Right forelimb (tissue), 1 donor: ENCODE results near the gene KIAA0319L.
"Not testable (repeated sequence)": the region's sequence is repeated elsewhere in the genome, so short reads cannot be mapped to it uniquely, and the experiment has no call there.

Experiments used
- DNase-seq: peaks from one replicate; pipeline ENCODE4 v3.0.0-alpha.2; 2018

Gene KIAA0319L

GRCh38 chr1:35580949-35581388 lies 23.8 kb upstream of the KIAA0319L start:
- DNase-seq = no peak

DNA sequence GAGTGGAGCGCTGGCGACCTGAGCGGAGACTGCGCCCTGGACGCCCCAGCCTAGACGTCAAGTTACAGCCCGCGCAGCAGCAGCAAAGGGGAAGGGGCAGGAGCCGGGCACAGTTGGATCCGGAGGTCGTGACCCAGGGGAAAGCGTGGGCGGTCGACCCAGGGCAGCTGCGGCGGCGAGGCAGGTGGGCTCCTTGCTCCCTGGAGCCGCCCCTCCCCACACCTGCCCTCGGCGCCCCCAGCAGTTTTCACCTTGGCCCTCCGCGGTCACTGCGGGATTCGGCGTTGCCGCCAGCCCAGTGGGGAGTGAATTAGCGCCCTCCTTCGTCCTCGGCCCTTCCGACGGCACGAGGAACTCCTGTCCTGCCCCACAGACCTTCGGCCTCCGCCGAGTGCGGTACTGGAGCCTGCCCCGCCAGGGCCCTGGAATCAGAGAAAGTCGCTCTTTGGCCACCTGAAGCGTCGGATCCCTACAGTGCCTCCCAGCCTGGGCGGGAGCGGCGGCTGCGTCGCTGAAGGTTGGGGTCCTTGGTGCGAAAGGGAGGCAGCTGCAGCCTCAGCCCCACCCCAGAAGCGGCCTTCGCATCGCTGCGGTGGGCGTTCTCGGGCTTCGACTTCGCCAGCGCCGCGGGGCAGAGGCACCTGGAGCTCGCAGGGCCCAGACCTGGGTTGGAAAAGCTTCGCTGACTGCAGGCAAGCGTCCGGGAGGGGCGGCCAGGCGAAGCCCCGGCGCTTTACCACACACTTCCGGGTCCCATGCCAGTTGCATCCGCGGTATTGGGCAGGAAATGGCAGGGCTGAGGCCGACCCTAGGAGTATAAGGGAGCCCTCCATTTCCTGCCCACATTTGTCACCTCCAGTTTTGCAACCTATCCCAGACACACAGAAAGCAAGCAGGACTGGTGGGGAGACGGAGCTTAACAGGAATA lies 20.1 kb upstream of the KIAA0319L start:
- no peak for DNase-seq

DNA sequence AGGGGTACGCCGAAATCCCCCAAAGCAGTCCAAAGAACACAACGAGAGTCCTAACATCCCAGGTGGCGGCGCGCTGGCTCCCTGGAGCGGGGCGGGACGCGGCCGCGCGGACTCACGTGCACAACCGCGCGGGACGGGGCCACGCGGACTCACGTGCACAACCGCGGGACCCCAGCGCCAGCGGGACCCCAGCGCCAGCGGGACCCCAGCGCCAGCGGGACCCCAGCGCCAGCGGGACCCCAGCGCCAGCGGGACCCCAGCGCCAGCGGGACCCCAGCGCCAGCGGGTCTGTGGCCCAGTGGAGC lies 19.5 kb upstream of the KIAA0319L start:
- not testable (repeated sequence) for DNase-seq

GRCh38 chr1:35576061-35576765 lies 19.0 kb upstream of the KIAA0319L start:
- no peak for DNase-seq

GRCh38 chr1:35575416-35575958 lies 18.3 kb upstream of the KIAA0319L start:
- DNase-seq = no peak

DNA sequence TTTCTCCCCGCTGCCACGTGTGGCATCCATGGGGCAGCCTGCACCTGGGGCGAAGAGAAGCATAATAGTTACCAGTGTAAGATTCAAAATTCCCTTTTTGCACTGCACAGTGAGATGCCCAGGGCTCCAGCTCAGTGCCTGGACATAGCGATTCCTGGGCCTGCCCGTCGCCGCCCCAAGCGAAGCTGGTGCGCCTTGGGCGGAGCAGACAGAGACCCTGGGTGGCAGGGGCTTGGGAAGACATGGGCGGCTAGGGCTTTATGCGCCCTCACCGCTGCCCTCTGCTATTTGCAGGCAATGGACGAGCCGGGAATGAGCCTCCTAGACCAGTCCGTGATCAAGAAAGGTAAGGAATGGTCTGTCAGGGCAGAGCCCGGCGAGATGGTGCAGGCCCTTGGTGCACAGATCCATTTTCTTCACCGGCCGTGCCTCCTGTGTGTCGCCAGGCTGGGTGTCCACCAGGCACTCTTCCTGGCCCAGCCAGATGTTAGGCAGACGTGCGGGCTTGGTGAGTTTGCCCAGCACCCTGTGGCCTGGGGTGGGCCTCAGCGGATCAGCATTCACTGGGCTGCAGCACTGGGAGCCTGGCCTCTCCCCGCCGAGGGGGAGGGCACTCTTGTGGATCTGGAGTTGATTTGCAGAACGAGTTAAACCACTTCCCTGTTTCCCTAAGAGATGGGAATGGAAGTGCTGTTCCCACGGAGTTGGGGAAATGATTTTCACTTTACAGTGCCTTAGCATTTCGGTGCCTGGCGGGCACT lies 17.6 kb upstream of the KIAA0319L start:
- DNase-seq = no peak

GRCh38 chr1:35574125-35574654 lies 17.0 kb upstream of the KIAA0319L start:
- no peak for DNase-seq

GRCh38 chr1:35573198-35574124 lies 16.3 kb upstream of the KIAA0319L start, which contains the start of gene TFAP2E:
TSS of gene TFAP2E (plus strand) at chr1:35573314. CDS start at chr1:35573578, 264 bp downstream.
- DNase-seq = peak; percentile 77

DNA sequence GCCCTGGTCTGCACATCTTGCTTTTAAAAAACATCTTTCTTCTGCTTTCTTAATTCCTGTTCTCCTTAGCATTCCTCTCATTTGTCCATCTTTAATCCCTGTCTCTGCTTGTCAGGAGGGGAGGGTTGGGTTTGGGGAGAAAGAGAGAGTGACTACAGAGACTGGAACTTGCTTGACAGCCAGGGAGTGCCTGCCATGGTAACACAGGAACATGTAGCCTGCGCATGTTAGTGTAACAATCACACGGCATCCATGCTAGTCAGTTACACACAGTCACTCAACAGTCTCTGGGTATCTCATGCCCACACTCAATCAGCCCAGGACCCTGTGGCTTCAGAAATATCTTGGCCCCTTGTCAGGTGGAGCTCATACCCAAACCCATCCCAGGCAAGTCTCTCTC lies 15.1 kb upstream of the KIAA0319L start:
- DNase-seq = no peak

DNA sequence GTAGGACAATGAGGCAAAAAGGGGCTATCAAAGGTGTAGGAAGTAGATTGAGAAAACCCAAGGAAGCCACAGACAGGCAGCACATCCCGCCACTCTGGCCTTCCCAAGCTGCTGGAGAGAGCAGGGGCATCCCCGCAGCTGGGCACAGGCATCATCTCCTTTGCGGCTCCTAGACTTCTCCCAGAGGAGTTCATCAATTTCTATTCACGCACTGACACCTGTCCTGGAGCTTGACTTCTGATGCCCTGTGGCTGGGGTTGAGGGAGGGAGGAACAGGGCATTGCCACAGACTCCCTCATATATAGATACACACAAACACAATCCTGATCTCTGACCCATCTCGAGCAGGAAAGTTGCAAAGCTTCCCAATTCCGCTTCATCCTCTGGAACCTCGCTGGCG lies 14.1 kb upstream of the KIAA0319L start:
- no peak for DNase-seq

- no peak for DNase-seq
Observed at GRCh38 chr1:35570589-35571137, 13.5 kb upstream of the KIAA0319L start.

GRCh38 chr1:35569936-35570335 lies 12.7 kb upstream of the KIAA0319L start:
- DNase-seq = no peak

GRCh38 chr1:35568975-35569395 lies 11.8 kb upstream of the KIAA0319L start:
- peak; percentile 85 for DNase-seq

- DNase-seq = no peak
Observed at GRCh38 chr1:35567947-35568558, 10.8 kb upstream of the KIAA0319L start.

DNA sequence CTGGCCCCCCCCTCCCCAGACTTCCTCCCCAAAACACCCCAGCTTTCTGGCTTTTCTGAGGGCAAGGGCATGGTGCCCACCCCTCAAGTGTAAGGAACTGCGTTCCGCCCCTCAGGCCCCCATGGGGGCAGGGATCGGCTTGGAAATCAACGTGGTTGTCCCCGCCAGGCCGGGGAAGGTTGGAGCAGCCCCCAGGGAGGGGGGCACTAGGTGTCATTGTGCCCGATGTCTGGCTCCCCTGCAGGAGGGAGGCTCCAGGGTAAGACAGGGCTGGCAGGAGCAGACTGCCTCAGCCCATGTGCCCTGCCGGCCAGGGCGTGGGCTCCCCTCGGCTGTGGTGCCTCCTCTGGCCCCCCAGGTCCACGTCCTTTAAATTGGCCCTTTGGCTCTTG lies 8.5 kb upstream of the KIAA0319L start:
- no peak for DNase-seq

GRCh38 chr1:35564884-35565741 lies 7.9 kb upstream of the KIAA0319L start:
- no peak for DNase-seq

DNA sequence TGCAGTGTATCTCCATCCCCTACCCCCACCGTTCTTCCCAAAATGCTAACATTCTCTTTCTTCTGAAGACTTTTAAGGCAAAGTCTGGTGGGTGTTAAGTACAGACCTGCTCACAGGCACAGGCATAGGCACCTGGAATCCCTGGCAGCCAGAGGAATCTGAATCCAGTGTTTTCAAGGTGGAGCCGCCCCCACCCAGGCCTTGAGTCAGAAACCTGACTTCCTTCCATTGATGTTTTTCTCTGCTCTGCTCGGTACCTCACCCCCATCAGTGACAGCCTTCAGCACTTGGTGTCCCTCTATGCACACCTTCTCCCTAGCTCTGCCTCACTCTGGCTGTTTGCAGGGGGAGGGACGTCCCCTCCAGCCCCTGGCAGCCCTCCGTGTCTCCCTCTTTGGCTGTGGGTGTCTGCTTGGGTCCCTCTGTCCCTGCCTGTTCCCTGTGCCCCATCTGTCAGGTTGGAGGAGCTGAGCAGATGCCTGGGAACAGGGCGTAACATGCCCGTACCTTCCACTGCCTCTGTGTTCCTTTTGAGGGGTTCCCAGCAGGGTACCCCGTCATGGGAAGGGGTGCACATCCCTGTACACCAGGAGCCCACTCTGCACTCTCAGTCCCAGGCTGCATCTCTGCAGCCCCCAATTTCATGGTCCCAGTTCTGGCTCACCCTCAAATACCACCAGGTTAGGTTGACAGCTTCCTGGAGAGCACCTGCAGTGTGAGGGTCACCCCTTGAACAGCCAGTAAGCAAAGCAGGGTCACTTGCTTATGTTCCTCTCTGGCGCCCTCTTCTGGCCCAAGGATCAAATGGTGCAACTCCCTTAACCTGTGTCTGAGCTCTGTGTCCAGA lies 7.1 kb upstream of the KIAA0319L start:
- no peak for DNase-seq

DNA sequence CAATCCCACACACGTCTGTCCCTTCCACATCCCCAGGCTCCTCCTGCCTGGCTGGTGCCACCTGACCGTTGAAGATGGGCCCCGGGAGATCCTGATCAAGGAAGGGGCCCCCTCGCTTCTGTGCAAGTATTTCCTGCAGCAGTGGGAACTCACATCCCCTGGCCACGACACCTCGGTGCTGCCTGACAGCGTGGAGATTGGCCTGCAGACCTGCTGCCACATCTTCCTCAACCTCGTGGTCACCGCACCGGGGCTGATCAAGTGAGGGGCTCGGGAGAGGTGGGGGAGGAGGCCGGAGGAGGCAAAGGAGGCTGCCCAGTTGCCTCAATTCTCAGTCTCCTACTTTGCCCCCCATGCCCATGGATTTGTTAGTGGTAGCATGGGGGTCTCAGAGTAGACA lies 6.0 kb upstream of the KIAA0319L start:
- DNase-seq = no peak
